ENCODE measurements around the gene SLFNL1.

Gene SLFNL1

GRCh38 chr1:41015897-41016470 is 5.5 kb downstream of the SLFNL1 start:
- no peaks in the 10 kb centered on the region for H3F3A ChIP-seq (ENCODE audit: low read depth)
- no peak overlapping the region for H3K4me2 ChIP-seq (ENCODE audit: low read depth, low read length, poor library complexity, severe bottlenecking)
- H3K79me2 ChIP-seq (ENCODE audit: insufficient read depth, low read length) = no peaks in the 10 kb centered on the region
- no peaks in the 10 kb centered on the region for H3K9me3 ChIP-seq (ENCODE audit: insufficient read depth, low read depth, low read length)
- H3K36me3 ChIP-seq (ENCODE audit: insufficient read depth, low read length) = peaks cover 63% of the 10 kb centered on the region; the same call in 1 of the 2 replicates
- H2AFZ ChIP-seq (ENCODE audit: low read length) = no peak overlapping the region
- peaks cover 16% of the 10 kb centered on the region for H3K4me1 ChIP-seq (ENCODE audit: insufficient read depth, low read length, poor library complexity, severe bottlenecking)
- peak overlapping the region; percentile 8 for H3K9ac ChIP-seq (ENCODE audit: low read depth, low read length, poor library complexity, severe bottlenecking)
- no peak overlapping the region for H3K4me3 ChIP-seq (ENCODE audit: low read length, poor library complexity, severe bottlenecking)
- H3K9me2 ChIP-seq (replicated peaks; ENCODE audit: low read depth, low read length) = no peaks in the 10 kb centered on the region
- H3K27me3 ChIP-seq (ENCODE audit: insufficient read depth, low read length, poor library complexity, severe bottlenecking) = no peaks in the 10 kb centered on the region
- H4K20me1 ChIP-seq (ENCODE audit: insufficient read depth, low read length, poor library complexity, severe bottlenecking) = no peaks in the 10 kb centered on the region
- TF ChIP-seq EZH2phosphoT487 (IDR thresholded peaks at IDR 0.05; ENCODE audit: borderline replicate concordance) = no peak
- TF ChIP-seq, protein P1, sequence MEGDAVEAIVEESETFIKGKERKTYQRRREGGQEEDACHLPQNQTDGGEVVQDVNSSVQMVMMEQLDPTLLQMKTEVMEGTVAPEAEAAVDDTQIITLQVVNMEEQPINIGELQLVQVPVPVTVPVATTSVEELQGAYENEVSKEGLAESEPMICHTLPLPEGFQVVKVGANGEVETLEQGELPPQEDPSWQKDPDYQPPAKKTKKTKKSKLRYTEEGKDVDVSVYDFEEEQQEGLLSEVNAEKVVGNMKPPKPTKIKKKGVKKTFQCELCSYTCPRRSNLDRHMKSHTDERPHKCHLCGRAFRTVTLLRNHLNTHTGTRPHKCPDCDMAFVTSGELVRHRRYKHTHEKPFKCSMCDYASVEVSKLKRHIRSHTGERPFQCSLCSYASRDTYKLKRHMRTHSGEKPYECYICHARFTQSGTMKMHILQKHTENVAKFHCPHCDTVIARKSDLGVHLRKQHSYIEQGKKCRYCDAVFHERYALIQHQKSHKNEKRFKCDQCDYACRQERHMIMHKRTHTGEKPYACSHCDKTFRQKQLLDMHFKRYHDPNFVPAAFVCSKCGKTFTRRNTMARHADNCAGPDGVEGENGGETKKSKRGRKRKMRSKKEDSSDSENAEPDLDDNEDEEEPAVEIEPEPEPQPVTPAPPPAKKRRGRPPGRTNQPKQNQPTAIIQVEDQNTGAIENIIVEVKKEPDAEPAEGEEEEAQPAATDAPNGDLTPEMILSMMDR (conservative IDR thresholded peaks at IDR 0.05; ENCODE audit: low read length) = no peak

GRCh38 chr1:41015281-41015896 is 6.1 kb downstream of the SLFNL1 start:
- TF ChIP-seq EZH2phosphoT487 (IDR thresholded peaks at IDR 0.05; ENCODE audit: borderline replicate concordance) = no peak
- TF ChIP-seq, protein P1 (conservative IDR thresholded peaks at IDR 0.05; ENCODE audit: low read length) = no peak
- H3K9ac ChIP-seq (ENCODE audit: low read depth, low read length, poor library complexity, severe bottlenecking) = peak overlapping the region; percentile 8
- H2AFZ ChIP-seq (ENCODE audit: low read length) = no peak overlapping the region
- H3K9me2 ChIP-seq (replicated peaks; ENCODE audit: low read depth, low read length) = no peaks in the 10 kb centered on the region
- H3K4me3 ChIP-seq (ENCODE audit: low read length, poor library complexity, severe bottlenecking) = no peak overlapping the region
- no peaks in the 10 kb centered on the region for H4K20me1 ChIP-seq (ENCODE audit: insufficient read depth, low read length, poor library complexity, severe bottlenecking)
- no peaks in the 10 kb centered on the region for H3K79me2 ChIP-seq (ENCODE audit: insufficient read depth, low read length)
- peaks cover 13% of the 10 kb centered on the region for H3K4me1 ChIP-seq (ENCODE audit: insufficient read depth, low read length, poor library complexity, severe bottlenecking)
- H3K27me3 ChIP-seq (ENCODE audit: insufficient read depth, low read length, poor library complexity, severe bottlenecking) = no peaks in the 10 kb centered on the region
- H3K36me3 ChIP-seq (ENCODE audit: insufficient read depth, low read length) = peaks cover 69% of the 10 kb centered on the region; the same call in 1 of the 2 replicates
- no peaks in the 10 kb centered on the region for H3F3A ChIP-seq (ENCODE audit: low read depth)
- H3K9me3 ChIP-seq (ENCODE audit: insufficient read depth, low read depth, low read length) = no peaks in the 10 kb centered on the region
- H3K4me2 ChIP-seq (ENCODE audit: low read depth, low read length, poor library complexity, severe bottlenecking) = no peak overlapping the region

DNA sequence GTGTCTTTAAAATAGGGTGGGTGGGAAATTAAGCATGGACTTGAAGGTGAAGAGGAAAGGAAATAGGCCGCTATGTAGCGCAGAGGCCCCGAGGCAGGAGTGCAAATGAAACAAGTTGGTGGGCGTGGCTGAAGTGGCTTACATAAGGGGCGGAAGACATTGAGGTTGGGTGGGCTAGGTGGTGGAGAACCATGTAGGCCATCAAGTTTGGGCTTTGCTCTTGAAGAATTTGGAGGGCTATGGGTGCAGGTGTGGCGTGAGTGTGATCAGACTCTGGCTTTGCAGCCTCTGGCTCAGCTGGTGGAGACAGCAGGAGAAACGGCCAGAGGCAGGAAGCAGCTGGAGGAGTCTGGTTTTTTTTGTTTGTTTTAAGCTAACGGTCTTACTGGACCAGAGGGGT is 6.7 kb downstream of the SLFNL1 start:
- TF ChIP-seq, protein P1 (conservative IDR thresholded peaks at IDR 0.05; ENCODE audit: low read length) = no peak
- Histone ChIP-seq H3F3A (ENCODE audit: low read depth) (no peaks in the 10 kb centered on the region), H3K79me2 (ENCODE audit: insufficient read depth, low read length) (no peaks in the 10 kb centered on the region), H3K9ac (ENCODE audit: low read depth, low read length, poor library complexity, severe bottlenecking) (no peak overlapping the region), H3K27me3 (ENCODE audit: insufficient read depth, low read length, poor library complexity, severe bottlenecking) (no peaks in the 10 kb centered on the region), H4K20me1 (ENCODE audit: insufficient read depth, low read length, poor library complexity, severe bottlenecking) (no peaks in the 10 kb centered on the region), H3K4me2 (ENCODE audit: low read depth, low read length, poor library complexity, severe bottlenecking) (no peak overlapping the region), H3K9me2 (replicated peaks; ENCODE audit: low read depth, low read length) (no peaks in the 10 kb centered on the region), H3K4me3 (ENCODE audit: low read length, poor library complexity, severe bottlenecking) (no peak overlapping the region), H3K4me1 (ENCODE audit: insufficient read depth, low read length, poor library complexity, severe bottlenecking) (peaks cover 13% of the 10 kb centered on the region), H3K9me3 (ENCODE audit: insufficient read depth, low read depth, low read length) (no peaks in the 10 kb centered on the region), H2AFZ (ENCODE audit: low read length) (no peak overlapping the region), H3K36me3 (ENCODE audit: insufficient read depth, low read length) (peaks cover 74% of the 10 kb centered on the region; the same call in 1 of the 2 replicates)
